Stimulated activated CD8-positive, alpha-beta memory T cell treated with anti-CD3 and anti-CD28 coated beads, Interleukin-4, amount 100 ng/mL, for 4 hours (primary cell): ENCODE data around the gene MMP13.
"Not testable (repeated sequence)": the region's sequence is repeated elsewhere in the genome, so short reads cannot be mapped to it uniquely, and the experiment has no call there.

Source experiments
- DNase-seq, 2 donors: peaks; one replicate each; pipeline ENCODE4 v3.0.0-alpha.2; 2020; ENCODE audit warnings: low read depth in 2 of 2, low spot score in 1 of 2

The MMP13 gene

DNA sequence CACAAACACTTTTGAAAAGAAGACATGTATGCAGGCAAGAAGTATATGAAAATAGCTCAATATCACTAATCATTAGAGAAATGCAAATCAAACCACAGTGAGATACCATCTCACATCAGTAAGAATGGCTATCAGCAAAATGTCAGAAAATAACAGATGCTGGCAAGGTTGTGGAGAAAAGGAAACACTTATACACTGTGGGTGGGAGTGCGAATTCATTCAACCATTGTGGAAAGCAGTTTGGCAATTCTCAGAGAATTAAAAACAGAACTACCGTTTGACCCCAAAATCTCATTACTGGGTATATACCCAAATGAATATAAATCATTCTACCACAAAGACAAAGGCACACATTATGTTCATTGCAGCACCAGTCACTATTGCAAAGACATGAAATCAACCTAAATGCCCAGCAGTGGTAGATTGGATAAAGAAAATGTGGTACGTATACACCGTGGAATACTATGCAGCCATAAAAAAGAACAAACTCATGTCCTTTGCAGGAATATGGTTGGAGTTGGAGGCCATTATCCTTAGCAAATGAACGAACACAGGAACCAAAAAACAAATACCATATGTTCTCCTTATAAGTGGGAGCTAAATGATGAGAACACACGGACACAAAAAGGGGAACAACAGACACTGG, 18.5 kb downstream of the MMP13 start:
- DNase-seq, result no peak

DNA sequence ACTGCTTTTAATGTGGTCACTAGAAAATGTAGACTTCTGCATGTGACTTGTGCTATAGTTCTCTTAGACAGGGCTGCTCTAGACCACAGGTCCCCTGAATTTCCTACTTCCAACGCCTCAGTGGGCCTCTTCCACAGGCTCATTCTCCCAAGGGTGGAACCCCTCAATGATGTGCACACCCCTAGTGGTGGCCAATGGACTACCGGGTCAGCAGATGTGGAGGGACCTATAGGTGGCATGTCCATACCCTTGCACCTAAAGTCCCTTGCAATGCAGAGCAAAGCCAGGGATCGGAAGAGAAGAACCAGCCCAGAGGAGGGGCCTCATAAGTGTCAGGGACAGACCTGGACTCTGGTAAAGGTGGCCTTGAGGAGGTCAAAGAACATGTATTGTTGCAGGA, 20.0 kb downstream of the MMP13 start:
- DNase-seq, result no peak

DNA sequence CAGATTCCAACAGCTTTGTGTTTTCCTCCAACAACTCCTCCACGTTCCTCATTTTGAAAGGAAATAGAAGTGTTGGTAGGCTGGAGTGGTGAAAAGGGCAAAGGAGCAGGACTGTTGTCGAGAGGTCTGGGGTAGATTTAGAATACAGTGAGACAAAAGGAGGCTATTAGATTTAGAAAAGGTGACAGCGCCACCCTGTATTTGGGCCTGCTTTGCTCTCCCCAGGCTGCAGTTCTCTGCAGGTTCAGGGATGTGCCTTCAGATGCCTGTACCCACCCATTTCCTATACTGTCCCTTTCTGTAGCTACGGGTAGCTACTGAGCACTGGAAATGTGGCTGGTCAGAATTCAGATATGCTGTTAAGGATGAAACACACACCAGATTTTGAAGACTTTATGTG, 20.8 kb downstream of the MMP13 start:
- DNase-seq, result no peak

DNA sequence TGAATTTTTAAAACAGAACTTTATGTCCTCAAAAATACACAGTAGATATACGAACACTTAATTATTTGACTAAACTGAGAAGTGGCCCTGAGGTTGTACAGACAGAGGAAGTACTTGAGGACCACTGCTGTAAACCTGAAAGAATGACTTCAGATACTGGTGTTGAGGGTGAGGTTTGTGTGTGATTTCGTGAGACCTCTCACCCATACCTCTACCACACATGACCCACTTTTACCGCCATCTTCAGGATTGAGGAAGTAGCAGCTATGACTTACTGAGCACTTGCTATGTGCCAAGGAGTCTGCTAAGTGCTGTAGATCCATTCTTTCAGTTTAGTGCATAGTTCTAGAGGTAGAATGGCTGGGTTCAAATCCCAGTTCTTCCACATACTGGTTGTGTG, 21.9 kb downstream of the MMP13 start:
- DNase-seq, result no peak

DNA sequence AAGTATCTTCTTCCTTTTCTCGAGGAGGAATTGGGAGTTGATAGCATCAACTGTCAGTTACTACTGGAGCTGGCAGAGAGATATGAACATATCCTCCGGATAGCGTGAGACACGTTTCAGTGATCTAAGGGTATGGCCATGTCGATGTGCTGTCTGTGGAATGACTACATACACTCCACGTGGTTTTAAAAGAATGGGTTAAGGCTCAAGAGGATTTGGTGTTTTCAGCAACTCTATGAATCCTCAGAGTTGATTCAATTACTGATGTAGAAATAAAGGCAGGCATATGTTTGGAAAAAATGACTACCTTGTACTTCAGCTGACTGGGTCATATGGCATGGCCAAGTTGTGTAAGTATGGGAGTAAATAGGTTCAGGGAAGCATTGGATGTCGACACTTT, 22.9 kb downstream of the MMP13 start:
- DNase-seq, result no peak

DNA sequence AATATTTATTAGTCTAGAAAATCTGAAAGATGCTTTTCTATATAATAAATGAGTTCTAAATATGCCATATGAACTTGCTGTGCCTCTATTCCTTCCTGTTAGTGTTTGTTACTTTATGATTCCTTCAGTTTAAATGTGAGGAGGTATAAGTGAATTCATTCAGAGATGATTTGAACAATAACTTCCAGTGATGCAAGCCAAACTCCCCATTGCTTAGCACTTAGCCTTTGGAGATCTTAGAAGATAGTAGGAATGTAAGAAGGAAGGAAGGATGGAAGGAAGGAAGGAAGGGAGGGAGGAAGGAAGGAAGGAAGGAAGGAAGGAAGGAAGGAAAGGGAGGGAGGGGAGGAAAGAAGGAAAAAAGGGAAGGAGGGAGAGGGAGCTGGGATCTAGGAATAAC, 25.1 kb downstream of the MMP13 start:
- no peak for DNase-seq

DNA sequence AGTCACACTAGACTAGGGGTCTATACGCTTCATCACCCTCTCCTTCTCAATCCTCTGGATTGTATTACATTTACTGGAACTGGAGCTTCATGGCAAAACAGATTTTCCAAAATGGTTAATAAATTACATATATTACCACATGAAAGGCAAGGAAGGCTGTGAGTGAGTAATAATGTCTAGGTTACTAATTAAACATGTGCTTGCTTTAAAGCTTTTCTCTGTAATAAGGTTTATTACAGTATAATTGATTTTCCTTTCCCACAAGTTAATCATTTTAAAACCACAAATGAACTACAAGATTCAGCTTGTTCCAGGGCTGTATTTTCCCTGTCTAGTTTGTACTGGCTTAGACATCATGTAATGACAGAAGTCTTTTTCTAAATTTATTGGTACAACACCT, 25.6 kb downstream of the MMP13 start:
- no peak for DNase-seq

DNA sequence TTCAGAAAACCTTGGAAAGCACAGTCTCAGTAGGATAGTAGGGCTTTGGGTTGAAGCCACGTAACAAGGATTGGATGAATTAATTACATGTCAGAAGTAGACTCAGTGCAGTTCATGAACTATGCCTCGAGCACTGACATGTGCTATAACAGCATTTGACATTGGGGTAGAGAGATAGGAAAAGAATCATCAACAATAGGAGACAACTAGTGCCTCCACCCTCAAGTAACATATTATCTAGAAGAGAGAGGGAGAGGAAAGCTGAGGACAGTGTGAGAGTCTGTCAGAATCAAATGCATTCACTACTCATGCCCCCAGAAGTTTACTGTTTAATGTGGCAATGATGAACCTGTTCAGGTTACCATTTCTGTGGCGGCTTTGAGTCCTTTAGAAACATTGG, 26.4 kb downstream of the MMP13 start:
- no peak for DNase-seq

DNA sequence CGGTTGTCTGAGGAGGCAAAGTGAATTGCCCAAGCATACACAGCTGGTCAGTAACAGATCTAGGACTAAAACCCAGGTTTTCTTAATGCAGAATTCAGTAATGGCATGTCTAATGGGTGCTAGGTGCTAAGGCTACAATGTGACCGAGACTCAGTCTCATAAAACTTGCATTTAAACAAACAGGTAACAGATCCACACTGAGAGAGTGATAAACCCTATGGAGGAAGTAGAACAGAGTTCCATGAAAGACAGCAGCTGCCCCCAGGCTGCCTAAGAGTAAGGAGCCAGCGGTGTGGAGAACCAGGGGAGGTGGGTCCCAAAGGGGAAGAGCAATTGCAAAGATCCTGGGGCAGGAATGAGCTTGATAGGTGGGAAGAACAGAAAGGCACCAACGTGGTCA, 27.3 kb downstream of the MMP13 start:
- no peak for DNase-seq

DNA sequence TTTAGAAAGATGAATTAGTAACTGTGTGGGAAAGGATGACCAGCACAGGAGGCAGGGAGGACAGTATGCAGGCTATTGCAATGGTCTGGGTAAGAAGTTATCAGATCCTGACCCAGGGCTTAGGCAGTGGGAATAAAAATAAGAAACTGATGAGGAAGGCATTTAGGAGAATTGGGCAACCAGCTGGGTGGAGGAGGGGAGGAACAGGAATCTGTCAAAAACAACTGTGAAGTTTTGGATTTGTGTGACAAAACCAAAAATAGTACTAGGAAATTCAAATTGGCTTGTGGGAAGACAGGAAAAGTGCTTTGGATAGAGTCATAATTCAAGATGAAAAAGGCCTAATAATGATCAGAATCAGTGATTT, 27.9 kb downstream of the MMP13 start:
- no peak for DNase-seq

DNA sequence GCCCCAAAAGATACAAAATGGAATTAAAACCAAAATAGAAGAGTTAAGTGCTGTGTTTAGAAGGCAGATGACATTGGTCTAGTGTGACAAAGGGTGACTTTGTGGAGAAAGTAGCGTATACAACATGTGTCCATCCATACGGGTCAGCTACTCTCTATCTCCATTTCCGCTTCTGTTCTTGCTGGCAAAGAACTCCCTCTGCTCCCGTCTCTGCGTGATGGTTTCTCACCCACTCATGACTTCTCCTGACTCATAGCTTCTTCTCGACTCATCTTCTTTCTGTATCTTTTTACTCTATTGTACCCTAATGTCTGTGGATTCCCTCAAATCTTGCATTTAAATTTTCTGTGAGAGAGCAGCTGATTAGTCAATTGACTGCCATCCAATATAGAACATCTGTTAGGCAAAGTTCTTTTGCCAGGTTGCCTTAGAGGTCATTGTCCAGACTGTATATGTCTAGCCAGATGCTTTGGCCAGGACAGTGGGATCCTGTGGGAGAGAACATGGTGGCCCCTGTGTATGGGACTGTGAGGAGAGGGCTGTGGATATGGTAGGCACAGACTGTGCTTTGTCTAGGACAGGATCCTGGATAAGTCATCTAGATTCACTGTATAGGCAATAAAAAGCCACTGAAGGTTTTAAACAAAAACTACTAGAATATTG, 28.4 kb downstream of the MMP13 start:
- no peak for DNase-seq

DNA sequence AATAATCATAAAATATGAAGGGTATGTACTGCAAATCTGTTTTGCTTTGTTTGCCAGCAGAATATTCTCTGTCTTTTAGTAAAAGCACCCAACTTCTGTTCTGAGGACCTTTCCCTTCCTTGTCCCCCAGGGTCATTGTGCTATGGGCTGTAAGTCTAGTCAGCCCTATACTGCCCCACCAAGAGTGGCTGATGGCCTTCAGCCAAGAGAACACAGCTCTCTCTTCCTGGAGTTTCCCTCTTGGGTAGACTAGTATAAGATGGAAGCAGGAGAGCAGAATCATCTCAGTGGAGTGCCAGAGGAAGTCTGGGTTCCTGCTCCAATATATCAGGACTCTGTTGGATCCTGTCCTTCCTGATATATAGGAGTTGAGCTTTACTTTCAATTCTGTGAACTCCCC, 29.0 kb downstream of the MMP13 start:
- DNase-seq, result no peak

DNA sequence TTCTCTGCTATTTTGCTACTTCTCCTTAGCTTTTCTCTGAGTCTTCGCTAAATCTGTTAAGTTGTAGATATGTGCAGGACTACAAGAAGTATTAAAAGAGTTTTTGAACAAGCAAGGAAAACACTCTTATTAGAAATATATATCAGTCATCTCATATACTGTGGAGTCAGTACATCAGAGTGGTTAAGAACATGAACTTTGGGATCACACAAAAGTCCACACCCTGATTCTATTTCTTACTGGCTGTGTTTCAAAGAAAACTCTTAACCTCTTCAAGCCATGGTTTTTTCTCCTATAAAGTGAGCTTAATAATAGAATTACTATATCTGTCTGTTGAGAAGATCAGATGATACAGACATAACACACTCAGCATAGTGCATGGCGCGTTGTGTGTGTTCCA, 29.5 kb downstream of the MMP13 start:
- no peak for DNase-seq

DNA sequence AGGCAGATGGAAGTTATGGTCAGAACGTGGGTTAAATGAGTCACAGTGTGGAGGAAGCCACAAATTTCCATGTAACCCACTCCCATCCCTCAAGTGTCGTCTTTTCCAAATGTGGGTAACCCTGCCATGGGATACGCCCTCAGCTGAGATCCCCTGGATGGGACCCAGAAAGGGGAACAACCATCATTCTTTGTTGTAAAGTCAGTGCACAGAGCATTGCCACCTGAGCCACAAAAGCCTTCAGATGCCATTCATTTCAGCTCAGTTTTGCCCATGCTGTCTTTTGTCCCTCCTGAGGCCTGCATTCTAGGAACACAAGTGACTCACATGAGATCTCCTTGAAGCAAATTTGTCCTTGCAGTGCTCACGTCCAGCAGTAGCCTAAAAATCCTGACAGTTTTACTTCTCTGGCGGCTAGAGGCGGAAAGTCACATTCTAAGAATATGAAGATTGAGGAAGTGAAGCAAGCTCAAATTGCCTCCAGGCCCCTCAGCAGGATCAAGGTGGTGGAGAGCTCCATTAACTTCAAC, 30.6 kb downstream of the MMP13 start:
- DNase-seq, result no peak

DNA sequence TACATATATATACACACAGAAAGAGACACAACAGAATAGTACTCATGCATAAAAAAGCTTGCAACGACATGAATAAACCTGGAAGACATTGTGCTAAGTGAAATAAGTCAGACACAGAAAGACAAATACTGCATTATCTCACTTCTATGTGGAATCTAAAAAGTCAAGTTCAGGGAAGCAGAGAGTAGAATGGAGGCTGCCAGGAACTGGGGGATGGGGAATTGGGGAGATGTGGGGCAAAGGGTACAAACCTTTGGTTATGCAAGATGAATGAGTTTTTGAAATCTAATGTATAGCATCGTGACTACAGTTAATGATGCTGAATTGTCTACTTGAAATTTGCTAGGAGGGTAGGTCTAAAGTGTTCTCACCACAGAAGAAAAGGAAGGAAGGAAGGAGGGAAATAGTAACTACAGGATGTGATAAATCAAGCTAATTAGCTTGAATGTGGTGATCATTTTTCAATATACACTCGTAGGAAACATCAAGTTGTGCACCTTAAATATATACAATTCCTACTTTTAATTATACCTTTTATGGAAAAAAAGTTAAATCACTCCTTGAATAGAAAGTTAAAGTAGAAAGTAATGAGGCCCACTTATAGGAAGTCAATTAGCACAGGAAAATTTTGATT, 33.8 kb downstream of the MMP13 start:
- no peak for DNase-seq

DNA sequence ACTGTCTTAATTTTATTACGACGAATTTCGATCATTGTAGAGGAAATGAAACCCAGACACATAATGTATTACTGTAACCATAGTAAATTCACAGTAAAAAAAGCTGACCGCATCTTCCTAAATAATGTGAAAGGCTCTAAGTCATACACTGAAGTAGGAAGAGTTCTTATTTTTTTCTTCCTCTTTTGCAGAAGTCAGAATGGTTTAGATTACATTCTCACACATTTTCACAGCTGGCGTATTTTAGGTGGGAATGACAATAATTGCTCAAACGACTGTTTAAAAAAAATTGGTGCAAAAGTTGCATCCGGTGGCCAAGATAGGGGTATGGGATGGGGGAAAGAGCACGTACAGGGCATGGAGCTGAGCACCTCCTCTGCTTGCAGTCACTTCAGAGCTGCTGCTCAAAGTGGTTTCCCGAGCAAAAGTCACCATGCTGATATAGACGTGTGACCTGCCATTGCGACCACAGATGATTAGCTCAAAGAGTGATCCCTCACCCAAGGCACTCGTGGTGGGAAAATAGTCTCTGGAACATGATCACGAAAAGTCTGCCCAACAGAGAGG, 35.3 kb downstream of the MMP13 start:
- no peak for DNase-seq

DNA sequence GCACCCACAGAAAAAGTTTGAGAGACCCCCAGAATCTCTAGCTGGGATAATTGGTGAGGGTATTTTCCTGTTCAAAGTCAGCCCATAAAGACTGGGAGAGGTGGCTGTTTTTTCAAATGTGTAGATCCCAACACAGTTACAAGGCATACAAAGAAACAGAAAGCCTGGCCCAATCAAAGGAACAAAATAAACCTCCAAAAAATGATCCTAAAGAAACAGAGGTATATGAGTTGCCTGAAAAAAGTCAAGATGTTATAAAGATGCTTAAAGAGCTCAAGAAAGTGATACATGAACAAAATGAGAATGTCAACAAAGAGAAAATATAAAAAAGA, 40.5 kb downstream of the MMP13 start:
- no peak for DNase-seq

DNA sequence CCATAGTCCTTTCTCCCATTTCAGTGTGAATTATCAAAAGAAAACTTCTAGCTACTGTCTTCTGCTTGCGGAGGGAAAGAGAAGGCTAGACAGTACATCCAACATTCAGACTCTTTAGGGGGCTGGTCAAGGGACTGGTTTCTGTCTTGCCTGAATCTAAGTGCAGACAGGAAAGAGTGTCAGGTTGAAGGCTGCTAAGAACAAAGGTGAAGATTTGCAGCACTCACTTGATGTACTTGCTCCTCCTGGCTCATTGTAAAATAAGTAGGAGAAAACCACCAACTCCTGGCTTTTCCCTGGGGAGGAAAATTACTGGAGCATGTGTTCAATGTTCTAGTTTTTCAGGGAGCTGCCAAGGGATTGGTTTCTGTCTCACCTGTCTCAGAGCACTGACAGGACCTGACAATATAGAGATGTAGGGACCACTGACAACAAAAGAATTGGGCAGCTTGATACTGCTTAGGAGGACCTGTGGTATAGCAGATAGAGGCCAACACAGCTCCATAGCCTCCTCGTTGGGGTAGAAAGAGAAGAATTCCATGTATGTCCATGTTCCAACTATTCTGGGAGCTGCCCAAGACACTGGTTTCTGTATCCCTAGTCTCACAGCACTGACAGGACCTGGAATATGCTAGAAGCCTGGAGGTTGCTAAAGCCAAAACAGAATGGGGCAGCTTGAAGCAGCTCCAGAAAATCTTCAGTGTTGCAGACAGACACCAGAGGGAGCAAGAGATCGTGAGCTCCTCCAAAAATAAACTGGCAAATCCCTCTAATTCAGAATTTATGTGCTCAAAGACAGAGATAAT, 41.1 kb downstream of the MMP13 start:
- DNase-seq, result no peak

DNA sequence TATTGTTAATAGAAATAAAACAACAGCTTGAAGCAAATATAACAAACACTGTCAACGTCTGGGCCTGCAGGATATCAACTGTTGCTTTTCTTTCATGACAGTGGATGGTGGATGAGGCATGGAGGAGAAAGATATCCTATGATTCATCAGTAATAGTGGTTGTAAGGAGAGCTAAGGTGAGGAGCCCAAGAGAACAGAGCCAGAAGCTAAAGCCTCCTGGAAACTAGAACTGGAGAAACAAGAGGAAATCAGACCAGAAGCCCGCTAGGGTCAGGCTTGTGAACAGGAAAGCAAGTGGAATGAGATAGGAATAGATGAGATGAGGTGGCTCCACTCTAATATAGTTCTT, 43.1 kb downstream of the MMP13 start:
- no peak for DNase-seq

DNA sequence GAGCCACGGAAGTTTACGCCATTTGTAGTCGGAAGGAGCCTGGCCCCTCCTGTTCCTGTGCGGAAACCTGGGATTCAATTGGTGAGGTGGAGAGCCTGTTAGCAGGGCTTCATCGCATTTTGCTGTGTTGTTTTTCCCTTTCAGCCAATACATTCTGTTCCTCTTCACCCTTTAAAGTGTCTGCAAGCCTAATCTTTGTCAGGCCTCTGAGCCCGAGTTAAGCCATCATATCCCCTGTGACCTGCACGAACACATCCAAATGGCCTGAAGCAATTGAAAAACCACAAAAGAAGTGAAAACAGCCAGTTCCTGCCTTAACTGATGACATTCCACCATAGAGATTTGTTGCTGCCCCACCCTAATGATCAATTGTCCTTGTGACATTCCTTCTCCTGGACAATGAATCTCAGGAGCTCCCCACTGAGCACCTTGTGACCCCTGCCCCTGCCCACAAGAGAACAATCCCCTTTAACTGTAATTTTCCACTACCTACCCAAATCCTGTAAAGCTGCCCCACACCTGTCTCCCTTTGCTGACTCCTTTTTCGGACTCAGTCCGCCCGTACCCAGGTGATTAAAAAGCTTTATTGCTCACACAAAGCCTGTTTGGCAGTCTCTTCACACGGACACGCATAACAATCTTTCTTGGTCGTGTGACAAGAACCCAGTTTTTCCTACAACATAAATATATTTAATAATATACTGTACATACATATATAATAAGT, 43.6 kb downstream of the MMP13 start:
- no peak for DNase-seq

DNA sequence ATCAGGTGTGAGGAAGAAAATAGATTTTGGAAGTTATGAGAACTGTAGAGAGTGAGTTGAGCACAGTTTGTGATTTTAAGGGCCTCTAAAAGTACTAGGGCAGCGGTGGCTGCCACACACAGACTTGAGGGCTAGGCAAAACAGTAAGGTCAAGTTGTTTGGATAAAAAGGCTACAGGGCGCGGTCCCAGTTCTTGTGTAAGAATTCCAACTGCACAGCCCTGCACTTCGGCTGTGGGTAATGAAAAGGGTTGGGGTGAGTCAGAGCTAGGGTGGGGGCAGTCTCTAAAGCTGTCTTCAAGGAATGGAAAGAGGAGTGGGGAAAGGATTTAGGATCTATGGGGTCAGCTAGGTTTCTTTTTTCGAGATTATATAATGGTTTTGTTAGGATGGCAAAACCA, 49.7 kb downstream of the MMP13 start:
- not testable (repeated sequence) for DNase-seq
